HG02763 (cell line): ENCODE results near the gene TRPM2.

Source experiments
- ATAC-seq: cut with Tn5 transposase; IDR thresholded peaks from one replicate; pipeline ENCODE4 v1.9.1; 2021; ENCODE audit warnings: mild to moderate bottlenecking, moderate library complexity; ENCODE audit not compliant: unreplicated experiment

TRPM2 gene

DNA sequence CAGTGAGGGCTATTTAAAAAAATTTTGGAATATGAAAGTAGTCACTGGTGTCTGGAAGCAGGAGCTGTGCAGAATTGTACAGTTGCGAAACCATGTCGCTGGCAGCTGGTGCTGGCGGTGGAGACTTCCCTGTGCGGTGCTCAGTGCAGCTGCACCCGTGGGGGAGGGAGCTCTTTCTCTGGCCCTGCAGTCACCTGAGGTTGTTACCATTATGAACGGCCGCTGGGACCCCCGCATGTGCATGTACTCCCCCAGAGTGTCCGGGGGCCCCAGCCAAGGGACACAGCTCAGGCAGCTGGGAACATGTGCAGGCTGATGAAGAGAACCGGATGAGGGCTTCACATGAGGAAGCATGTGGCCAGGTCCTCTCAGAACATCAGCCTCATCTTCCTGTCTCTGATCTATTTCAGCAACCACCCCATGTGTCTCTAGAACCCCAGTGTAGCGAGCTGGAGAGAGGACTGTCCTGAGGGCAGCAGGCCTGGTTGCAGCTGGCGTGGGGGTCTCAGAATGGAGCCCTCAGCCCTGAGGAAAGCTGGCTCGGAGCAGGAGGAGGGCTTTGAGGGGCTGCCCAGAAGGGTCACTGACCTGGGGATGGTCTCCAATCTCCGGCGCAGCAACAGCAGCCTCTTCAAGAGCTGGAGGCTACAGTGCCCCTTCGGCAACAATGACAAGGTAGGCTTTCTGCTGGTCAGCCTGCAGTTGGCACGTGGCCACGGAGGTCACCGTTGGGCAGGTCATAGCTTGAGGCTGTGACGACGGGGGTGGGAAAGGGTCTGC lies at the start of gene TRPM2:
Gene TRPM2 (plus strand): TSS at position 431 of the 780 bp plus-strand sequence. CDS start 80 bp downstream, at position 511.
- no peak for ATAC-seq

DNA sequence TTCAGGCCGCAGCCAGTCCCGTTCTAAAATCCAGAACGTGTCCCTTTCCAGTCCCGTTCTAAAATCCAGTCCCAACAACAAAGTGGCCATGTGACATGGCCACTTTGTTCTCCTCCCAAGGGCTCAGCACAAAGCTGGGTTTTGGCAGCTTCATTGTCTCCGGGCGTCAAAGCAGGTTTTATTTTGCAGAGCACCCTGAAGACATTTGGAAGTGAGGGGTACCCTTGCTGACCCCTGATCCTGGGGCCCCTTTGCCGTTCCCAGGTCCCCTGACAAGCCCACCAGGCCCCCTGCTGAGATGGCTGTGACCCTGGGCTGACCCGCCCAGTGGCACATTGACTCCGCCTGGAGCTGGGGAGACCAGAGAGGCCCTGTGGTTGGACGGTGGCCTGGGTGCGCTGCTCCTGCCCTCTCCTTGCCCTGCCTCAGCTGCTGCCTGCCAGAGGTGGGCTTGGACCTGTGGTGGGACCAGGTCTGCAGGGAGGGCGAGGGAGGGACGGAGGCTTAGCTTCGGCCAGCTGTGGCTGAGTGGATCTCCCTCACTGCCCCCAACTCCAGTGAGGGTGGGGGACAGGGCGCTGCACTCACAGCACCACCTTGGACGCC lies 49.3 kb upstream of the TRPM2 start:
- ATAC-seq, result no peak

DNA sequence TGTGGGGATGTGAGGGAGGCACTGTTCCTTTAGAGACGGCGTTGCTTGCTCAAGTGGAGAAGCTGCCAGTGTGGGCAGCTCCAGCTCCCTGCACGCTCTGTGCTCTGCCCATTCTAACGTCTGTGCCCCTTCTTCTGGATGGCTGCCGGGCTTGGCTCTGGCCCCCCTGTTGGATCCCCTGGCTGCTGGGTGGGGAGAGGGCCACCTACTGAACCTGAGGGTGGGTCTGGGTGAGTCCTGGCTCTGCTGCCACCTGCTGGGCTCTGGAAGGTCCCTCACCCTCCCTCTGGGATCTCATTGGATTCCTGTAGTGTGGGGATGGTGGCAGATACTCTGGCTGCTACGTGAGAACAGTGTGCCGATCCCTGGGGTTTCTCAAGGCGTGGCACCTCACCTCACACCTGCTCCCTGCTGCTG lies 48.5 kb upstream of the TRPM2 start:
- no peak for ATAC-seq

DNA sequence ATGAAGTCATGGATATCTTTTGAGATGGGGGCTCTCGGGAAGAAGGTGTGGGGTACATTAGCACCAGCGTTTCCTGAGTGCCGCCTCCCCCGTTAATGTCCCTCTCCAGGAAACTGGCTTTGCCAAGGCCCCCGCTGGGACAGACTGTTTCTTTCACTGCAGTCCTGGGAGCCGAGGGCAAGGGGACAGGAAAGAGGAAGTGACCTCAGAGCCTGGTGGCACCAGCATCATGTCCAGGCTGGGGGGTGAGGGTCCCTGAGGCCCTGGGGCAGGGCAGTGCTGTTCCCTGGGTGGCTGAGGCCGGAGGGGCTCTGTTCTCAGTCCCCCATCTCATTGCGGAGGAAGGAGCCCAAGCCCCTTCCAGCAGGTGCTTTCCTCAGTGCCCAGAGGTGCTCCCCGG lies 47.7 kb upstream of the TRPM2 start:
- ATAC-seq, result no peak

DNA sequence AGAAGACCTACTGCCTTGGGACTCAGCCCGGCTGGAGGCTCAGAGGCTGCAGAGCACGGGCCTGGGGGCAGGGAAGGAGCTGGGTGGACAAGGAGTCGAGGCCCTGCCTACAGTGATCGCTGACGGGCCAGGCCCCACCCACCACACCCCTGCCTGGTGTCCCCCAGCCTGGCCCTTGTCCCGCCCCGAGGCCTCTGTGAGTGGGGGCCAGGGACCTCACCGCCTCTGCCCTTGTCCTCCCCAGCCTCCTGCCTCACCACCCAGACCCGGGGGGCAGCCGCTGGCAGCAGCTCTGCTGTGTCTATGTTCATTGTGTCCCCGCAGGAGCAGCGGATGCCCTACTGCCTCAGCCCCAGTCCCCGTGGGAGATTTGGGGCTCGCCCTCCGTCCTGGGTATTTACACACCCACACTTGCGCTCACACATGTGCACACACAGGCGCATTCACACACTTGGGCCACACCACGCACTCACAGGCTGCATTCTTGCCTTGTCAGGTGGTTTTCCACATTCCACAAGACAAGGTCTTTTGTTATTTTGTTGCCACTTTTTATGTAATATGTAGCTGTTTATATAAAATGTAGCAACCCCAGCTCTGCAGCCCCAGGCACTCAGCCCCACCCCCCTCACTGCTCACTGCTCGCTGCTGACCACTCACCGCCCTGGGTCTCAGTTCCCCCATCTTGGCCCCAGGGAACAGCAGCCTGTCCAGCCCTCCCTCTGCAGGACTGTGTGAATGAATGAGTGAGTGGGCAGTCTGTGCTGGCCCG lies 46.3 kb upstream of the TRPM2 start:
- ATAC-seq, result no peak

DNA sequence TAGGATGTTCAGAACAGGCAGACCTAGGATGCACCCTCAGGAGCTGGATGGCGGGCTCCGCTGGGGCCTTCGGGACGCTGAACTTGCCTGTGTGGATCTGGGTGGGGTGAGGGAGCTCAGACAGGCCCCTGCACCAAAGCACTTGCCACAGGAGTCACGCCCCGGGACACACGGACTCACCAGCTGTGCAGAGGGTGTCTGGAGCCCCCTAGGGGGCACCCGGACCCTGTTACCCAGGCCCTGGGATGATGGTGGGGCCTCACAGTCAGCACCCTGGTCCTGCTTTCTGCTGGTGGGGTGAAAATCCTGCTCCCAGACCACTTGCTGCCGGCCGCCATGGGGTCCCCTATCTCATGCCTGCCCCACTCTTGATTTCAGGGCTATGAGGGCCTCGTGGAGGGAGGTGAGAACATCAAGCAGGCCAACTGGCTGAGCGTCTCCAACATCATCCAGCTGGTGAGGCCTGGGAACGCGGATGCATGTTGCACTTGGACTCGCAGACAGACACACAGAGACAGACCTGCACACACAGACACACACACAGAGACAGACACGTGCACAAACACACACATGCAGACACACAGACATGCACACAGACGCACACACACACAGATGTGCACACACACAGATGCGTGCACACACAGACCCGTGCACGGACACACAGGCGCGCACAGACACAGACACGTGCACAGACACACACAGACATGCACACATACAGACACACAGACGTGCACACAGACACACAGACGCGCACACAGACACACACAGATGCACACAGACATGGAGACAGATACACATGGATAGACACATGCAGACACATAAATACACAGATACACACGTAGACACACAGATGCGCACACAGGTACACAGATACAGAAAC lies 42.6 kb upstream of the TRPM2 start:
- no peak for ATAC-seq

DNA sequence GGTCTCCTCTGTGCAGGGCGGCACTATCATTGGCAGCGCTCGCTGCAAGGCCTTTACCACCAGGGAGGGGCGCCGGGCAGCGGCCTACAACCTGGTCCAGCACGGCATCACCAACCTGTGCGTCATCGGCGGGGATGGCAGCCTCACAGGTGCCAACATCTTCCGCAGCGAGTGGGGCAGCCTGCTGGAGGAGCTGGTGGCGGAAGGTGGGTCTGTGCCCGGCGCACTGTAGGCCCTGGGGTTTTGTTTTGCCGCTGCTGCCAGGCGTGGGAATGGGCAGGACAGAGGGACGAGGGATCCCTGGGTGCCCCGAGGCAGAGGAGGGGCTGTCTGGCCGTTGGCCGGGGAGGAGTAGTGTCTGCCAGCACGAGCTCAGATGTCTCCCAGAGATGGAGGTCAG lies 41.3 kb upstream of the TRPM2 start:
- no peak for ATAC-seq

DNA sequence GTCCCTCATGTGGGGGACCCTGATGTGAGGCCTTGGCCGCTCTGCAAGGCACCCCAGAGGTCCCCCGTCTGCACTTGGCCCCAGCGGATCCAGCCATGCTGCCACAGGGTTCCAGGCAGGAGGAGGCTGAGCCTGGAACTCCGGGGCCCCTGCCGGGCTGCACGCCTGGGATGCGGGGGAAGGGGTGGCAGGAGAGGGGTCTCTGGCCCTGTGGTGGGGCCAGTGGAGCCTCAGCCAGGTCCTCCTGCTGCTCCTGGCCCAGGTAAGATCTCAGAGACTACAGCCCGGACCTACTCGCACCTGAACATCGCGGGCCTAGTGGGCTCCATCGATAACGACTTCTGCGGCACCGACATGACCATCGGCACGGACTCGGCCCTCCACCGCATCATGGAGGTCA lies 40.7 kb upstream of the TRPM2 start:
- no peak for ATAC-seq

DNA sequence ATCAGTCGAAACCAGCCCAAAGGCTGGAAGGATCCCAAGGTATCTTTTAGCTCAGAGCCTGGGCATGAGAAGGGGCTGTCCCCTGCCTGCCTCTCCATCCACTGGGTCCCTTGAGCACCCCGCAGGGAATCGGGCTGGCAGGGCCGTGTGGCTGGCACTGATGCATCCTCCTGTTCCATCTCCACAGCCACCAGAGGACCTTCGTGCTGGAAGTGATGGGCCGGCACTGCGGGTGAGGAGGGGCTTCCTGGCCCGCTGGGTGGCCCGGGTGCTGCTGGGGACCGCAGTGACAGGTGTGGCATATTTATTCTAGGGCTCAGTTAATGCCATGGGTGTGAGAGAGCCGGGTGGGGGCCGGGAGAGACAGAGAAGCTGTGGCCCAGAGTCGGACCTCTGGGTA lies 40.0 kb upstream of the TRPM2 start:
- no peak for ATAC-seq

DNA sequence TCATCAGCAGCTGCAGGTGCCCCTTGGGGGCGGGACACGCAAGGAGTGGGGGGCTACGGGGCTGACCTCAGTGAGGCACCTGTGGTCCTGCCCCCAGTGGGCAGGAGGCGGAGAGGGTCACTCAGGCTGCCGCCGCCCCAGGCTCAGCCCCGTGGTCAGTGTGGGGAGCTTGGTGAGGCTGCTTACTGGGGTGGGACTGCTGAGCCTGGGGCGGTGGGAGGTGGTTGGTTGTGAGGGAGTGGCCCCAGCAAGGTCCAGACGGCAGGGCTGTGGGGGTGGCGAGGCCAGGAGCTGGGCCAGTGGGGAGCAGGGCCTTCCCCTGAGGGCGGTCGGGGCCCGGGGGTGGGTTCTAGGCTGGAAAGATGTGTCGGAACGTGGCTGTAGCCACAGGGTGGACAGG lies 39.3 kb upstream of the TRPM2 start:
- no peak for ATAC-seq

DNA sequence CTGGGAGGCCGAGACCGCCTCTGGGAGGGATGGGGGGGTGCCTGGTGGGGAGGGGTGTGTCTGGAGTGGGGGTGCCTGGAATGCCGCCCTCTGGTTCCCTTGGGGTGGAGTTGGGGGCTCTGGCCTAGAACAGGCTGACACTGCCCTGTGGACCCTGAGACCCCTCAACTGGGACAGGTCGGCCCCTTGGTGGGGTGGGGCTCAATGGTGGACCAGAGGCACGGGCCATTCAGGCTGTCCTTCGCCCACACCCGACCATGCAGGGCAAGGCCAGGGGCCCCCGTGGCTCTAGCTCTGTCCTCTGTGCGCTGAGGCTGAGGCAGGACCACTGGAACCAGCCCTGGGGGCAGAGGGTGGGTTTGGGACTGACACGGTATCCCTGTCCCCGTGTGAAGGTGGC lies 38.9 kb upstream of the TRPM2 start:
- no peak for ATAC-seq

DNA sequence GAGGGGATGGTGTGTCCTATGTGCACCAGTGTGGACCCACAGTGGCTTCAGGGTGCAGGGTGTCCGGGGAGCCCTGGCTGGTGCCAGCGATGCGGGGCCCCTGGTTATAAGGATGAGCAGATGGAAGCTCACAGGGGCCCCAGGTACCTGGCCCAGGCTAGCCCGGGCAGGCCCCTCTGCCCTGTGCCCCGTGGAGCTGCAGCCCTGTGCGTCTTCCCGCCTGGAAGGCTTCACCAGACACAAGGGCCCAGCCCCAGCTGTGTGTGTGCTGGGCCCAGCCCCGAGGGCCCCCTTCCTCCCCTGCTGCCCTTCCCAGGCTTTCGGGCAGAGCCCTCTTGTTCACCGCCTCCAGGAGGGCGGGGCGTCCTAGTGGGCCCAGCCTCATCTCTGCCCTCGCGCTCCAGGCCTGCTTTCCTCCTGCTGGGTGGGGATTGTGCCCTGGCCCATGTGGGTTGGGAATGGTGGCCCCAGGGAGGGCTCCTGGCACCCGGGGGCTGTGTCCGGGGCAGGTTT lies 37.7 kb upstream of the TRPM2 start:
- no peak for ATAC-seq

DNA sequence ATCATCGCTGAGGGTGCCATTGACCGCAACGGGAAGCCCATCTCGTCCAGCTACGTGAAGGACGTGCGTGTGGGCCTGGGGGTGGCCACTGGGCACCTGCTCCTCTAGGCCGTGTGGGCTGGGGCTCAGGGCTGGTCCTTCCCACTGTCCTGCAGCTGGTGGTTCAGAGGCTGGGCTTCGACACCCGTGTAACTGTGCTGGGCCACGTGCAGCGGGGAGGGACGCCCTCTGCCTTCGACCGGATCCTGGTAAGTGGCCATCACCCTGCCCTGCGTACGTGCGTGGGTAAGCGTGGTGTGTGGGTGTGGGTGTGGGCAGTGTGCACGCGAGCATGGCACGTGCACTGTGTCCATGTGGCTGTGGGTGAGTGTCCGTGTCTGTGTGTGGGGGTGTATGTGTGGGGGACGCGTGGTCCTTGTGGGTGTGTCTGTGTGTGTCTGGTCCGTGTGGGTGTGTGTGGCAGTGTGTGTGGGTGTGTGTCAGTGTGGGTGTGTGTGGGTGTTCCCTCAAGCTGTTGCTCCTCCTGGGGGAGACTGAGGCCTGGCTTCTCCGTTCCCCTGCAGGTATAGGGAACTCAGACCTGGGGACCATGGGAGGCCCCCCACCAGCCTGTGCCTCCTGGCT lies 37.0 kb upstream of the TRPM2 start:
- ATAC-seq, result no peak

DNA sequence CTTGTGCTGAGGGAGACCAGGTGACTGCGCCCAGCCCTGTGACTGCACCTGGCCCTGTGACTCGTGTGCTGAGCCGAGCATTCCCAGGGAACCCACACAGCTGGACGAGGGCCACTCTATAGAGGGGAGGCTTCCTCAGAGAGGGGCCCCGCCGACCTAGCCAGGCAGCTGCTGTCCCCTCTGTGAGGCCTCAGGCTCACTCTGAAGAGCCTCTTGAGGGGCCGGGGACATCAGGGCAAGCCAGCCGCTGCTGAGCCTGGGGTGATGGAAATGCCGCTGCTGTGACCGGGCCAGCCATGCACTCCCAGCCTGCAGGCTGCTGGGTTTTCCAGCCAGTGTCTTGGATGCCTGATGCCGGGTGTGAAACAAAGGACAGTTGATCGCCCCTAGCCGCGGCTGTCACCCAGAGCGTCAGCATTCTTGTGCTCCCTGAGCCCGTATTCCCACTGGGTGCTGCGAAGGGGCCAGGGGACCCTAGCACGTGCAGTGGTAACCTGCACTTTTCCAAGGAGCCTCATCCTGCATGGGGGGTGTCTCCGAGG lies 36.1 kb upstream of the TRPM2 start:
- no peak for ATAC-seq

DNA sequence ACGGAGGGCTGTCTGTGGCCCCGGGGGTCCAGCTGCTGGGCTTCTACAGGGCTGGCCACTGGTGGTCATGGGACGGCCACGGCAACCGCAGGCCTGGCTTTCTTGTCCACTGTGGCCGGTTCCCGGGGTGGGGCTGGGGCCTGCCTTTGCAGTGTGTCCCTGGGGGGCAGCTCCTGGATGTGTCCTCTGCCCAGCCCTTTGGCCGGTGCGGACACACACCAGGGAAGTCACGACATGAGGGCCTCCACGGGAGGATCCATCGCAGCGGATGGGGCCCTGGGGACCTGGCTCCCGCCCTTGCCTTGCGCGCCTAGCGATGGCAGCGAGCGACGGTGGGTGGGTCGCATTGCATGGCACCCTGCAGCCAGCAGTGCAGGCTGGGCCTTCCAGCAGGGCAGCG lies 35.5 kb upstream of the TRPM2 start:
- no peak for ATAC-seq

DNA sequence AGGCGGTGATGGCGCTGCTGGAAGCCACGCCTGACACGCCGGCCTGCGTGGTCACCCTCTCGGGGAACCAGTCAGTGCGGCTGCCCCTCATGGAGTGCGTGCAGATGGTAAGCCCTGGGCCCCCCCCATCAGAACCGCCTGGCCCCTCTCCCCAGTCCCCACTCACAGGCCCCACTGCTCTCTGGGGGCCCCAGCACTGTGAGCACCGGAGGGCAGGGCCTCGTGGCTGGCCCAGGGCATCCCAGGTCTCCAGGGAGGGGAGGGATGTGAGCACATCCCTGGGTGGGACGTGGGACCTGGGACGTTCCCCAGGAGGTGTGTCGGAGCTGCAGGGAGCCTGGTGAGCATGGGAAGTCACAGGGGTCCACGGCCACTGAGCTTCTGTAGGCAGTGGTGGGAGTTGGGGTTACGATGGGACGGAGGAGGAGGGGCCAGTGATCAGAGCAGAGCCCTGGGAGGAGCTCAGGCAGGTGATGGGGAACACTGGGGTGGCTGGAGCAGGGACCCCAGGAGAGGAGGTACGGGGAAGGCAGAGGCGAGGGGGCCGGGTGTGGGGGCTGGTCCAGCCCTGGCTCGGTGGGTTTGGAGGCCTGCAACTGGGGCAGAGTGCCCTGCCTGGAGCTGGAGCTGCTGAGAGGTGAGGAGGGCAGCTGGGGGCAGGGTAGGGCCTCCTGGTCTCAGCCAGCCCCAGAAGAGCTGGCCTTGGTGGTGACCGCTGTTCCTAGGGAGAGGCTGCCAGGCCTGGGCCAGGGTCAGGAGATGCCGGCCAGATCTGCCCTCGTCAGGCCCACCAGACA lies 34.7 kb upstream of the TRPM2 start:
- ATAC-seq, result no peak

DNA sequence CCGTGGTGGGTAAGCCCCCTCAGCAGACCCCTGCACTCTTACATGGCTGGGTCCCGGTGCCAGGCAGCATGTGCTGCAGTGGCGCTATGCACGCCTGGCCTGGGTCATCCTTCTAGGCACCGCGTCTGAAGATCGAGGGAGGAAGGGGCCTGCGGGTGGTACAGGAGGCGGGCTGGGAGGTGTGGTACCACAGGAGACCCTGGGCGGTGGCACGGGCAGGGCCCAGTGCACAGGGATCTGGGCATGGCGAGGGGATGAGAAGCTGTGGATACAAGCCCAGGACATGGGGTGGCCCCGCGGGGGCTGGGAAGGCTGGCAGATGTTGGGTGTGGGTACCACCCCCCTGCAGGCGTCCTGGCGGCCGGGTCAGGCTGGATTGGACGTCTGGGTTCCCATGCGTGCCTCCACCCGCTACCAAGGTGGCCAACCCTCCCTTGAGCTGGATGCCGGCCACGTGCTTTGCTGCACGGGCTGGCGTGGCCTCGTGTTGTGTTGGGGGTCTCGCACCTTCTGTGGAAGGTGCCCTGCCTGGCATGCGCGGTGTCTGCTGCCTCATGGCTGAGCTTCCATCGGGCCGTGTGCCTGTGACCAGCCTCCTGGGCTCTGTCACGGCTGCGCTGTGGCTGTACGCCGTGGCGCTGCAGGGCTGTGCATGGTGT lies 33.9 kb upstream of the TRPM2 start:
- no peak for ATAC-seq

DNA sequence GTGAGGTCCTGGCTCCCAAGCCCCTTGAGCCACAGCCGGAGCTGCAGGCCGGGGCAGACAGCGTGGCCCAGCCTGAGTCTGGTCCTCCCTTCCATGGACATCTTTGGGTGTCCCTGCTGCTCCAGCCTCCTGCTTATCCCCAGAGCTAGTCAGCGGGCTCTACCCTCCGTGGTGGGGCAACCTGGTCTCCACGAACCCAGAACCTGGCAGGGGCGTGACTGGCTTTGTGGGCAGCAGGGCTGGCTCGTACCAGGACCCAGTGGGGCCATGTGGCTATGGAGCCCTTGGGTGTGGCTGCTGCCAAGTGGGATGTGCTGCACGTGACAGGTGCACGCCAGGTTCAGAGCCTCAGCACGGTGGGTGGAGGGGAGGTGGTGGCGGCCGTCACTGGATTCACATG lies 32.6 kb upstream of the TRPM2 start:
- no peak for ATAC-seq
